Osteocyte (in vitro differentiated cells): Measurements from ENCODE around the gene MTCL1. TPM values are rescaled to one million over a fixed set of nuclear protein-coding genes. Genes with fewer than 3 reads are reported as not detected.
A peak's percentile ranks its signal among the peaks of the same experiment; 100 is the strongest.

Source experiments
- DNase-seq: peaks from one replicate; pipeline ENCODE4 v3.0.0; 2021; ENCODE audit warnings: mixed read lengths; ENCODE audit not compliant: unreplicated experiment; ENCODE audit errors: extremely low spot score
- H3K27ac Mint-ChIP-seq: one replicate; pipeline ENCODE4 v1.8.0; 2021; ENCODE audit warnings: mild to moderate bottlenecking, mixed read lengths; ENCODE audit not compliant: unreplicated experiment
- H3K27me3 Mint-ChIP-seq: one replicate; pipeline ENCODE4 v1.8.0; 2021; ENCODE audit warnings: mixed read lengths; ENCODE audit not compliant: unreplicated experiment
- H3K36me3 Mint-ChIP-seq: one replicate; pipeline ENCODE4 v1.8.0; 2021; ENCODE audit warnings: mixed read lengths; ENCODE audit not compliant: unreplicated experiment
- H3K4me1 Mint-ChIP-seq: one replicate; pipeline ENCODE4 v1.8.0; 2021; ENCODE audit warnings: mixed read lengths; ENCODE audit not compliant: unreplicated experiment
- H3K4me3 Mint-ChIP-seq: one replicate; pipeline ENCODE4 v1.8.0; 2021; ENCODE audit warnings: mild to moderate bottlenecking, moderate library complexity, mixed read lengths; ENCODE audit not compliant: unreplicated experiment
- H3K9me3 Mint-ChIP-seq: one replicate; pipeline ENCODE4 v1.8.0; 2021; ENCODE audit warnings: mixed read lengths; ENCODE audit not compliant: unreplicated experiment
- CTCF ChIP-seq: fragments of 200-600 bp; sonication (generic); IDR thresholded peaks from 2 replicates; pipeline ENCODE4 v1.5.0; 2021; ENCODE audit warnings: antibody characterized with exemption, mild to moderate bottlenecking, moderate library complexity
- total RNA-seq: library from RNA; stranded (reverse); gene quantifications from 2 replicates; pipeline ENCODE4 v1.2.1, GENCODE V29; 2021

The MTCL1 gene
- total RNA-seq, 1 donor from 2014 or later, result 56.9 TPM

GRCh38 chr18:8826971-8827370 lies 121.6 kb downstream of the MTCL1 start:
- no peaks in the 10 kb centered on the region for H3K9me3 Mint-ChIP-seq
- H3K27ac Mint-ChIP-seq, result no peak overlapping the region
- H3K4me3 Mint-ChIP-seq, result no peak overlapping the region
- DNase-seq, result no peak
- no peak for TF ChIP-seq CTCF
- no peaks in the 10 kb centered on the region for H3K27me3 Mint-ChIP-seq
- peaks cover 60% of the 10 kb centered on the region for H3K36me3 Mint-ChIP-seq
- H3K4me1 Mint-ChIP-seq, result peaks cover 26% of the 10 kb centered on the region

GRCh38 chr18:8828300-8828699 lies 122.9 kb downstream of the MTCL1 start:
- no peak overlapping the region for H3K4me3 Mint-ChIP-seq
- TF ChIP-seq CTCF, result no peak

DNA sequence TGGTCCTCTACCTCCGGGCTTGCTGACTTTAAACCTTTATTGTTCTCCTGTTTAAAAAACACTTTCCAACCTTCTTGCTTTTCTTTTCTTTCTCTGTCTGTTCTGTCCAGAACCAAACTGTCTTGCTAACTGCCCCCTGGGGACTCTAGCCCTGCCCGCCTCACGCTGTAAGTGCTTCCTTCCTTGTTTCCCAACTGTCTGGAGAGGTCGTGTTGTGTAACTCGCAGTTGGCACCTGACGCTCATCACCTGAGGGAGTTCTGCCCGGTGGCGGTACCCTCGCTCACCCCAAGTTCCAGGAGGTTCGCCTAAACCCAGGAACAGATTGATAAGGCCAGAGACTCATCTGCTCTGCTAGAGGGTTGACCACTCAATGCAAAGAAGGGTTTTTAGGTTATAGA lies 123.4 kb downstream of the MTCL1 start:
- Mint-ChIP-seq H3K27ac (no peak overlapping the region), H3K27me3 (no peaks in the 10 kb centered on the region), H3K4me1 (peaks cover 26% of the 10 kb centered on the region), H3K4me3 (no peak overlapping the region), H3K36me3 (peaks cover 46% of the 10 kb centered on the region), H3K9me3 (peaks cover 4% of the 10 kb centered on the region)
- no peak for TF ChIP-seq CTCF
- no peak for DNase-seq

More at GRCh38 chr18:8828300-8828699, 122.9 kb downstream of the MTCL1 start:
- Mint-ChIP-seq H3K36me3 (peaks cover 51% of the 10 kb centered on the region), H3K9me3 (peaks cover 1% of the 10 kb centered on the region), H3K4me1 (peaks cover 26% of the 10 kb centered on the region), H3K27ac (peak overlapping the region; percentile 6), H3K27me3 (no peaks in the 10 kb centered on the region)
- no peak for DNase-seq

DNA sequence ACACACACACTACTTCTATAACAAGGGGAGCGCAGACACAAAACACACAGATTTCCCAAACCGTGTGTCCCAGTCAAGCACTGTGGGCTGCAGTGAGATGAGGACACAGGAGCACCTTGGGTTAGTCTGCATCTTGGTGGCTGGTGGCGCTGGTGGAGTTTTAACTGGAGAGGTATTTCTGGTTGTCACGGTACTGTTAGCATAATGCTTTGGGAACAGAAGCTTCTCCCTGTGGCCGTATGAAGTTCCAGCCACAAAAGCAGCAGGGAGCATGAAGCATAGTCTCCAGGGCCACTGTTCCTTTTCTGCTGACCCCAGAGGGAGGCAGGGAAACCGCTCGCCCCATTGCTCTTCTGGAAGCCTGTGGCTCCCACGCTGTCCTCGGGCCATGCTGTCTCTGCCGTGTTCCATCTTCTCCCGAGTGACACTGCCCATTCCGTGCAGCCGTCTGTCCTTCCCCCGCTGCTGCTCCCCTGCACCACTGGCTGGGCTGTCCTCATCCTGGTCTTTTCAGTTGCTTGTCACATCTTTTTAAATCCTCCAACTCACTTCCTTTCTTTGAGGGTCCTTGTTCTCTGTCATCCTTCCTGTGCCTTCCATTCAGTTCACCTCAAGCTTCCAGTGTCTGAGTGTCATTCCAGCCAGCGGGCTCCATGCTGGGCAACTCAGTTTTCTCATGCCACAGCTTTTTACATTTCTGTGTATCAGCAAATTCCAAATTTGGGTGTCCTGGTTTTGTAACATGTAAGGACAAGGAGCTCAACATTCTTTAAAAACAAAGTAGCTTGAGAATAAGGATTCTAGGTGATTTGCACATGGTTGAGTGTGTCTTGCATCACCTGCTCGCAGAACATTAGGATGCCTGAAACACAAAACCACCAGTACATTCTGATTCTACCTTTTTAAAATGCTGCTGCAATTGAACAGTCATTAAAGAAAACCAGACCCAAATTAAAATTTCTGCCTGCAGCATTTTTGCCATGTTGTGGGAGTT lies 125.0 kb downstream of the MTCL1 start:
- DNase-seq, result no peak
- H3K9me3 Mint-ChIP-seq, result peaks cover 4% of the 10 kb centered on the region
- H3K27me3 Mint-ChIP-seq, result no peaks in the 10 kb centered on the region
- TF ChIP-seq CTCF, result no peak
- peaks cover 32% of the 10 kb centered on the region for H3K4me1 Mint-ChIP-seq
- H3K36me3 Mint-ChIP-seq, result peaks cover 39% of the 10 kb centered on the region
- H3K4me3 Mint-ChIP-seq, result no peak overlapping the region
- H3K27ac Mint-ChIP-seq, result peak overlapping the region; percentile 53

DNA sequence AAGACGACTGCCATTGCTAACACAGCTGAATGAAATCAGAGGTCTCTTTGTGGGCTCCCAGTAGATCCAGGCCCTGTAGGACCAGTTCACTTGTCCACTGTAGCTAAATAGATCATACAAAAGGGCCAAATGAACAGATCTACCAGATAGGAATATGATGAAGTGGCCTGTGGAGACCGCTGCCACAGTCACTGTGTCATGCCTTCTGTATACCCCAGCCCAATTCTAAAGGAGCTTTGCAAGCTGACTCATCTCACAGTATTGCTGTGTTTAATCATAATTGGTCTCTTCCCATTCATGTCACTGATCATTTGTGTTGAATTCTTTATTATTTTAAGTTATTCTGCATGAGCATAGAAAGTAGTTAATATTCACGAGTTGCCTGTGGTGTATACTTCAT lies 125.8 kb downstream of the MTCL1 start:
- Mint-ChIP-seq H3K4me3 (no peak overlapping the region), H3K27ac (peak overlapping the region; percentile 15), H3K9me3 (peaks cover 4% of the 10 kb centered on the region), H3K36me3 (peaks cover 31% of the 10 kb centered on the region), H3K27me3 (no peaks in the 10 kb centered on the region), H3K4me1 (peaks cover 34% of the 10 kb centered on the region)
- no peak for TF ChIP-seq CTCF
- no peak for DNase-seq
